ENCODE data around the gene IQCH. TPM values are rescaled to one million over a fixed set of nuclear protein-coding genes. Genes with fewer than 3 reads are reported as not detected.

Gene IQCH
- total RNA-seq, 4 donors from 2014 or later, result 1.1 to 1.6 (median 1.3) TPM; not detected in 1

GRCh38 chr15:67537771-67538170 lies 283.2 kb downstream of the IQCH start:
- no peak for TF ChIP-seq CTCF (IDR thresholded peaks at IDR 0.05)
- ATAC-seq (ENCODE audit: low FRiP score) (no peak), DNase-seq (ENCODE audit: low spot score) (no peak)

- no peak for TF ChIP-seq CTCF (IDR thresholded peaks at IDR 0.05)
- DNase-seq (ENCODE audit: low spot score), result peak; percentile 51
- peak; percentile 75 for ATAC-seq (ENCODE audit: low FRiP score)
Measured at GRCh38 chr15:67542420-67543347, 288.1 kb downstream of the IQCH start, which contains the start of gene MAP2K5. Gene MAP2K5, plus strand, starts transcription at chr15:67542703. Its CDS starts 633 bp downstream, at chr15:67543336.

GRCh38 chr15:67543348-67543718 lies 288.7 kb downstream of the IQCH start:
- TF ChIP-seq CTCF (IDR thresholded peaks at IDR 0.05), result no peak
- DNase-seq (ENCODE audit: low spot score) (no peak), ATAC-seq (ENCODE audit: low FRiP score) (peak; percentile 3)

- ATAC-seq (ENCODE audit: low FRiP score), result no peak
- DNase-seq (ENCODE audit: low spot score), result no peak
- no peak for TF ChIP-seq CTCF (IDR thresholded peaks at IDR 0.05)
Measured at GRCh38 chr15:67544475-67544874, 289.9 kb downstream of the IQCH start.

- ATAC-seq (ENCODE audit: low FRiP score), result no peak
- DNase-seq (ENCODE audit: low spot score), result no peak
- TF ChIP-seq CTCF (IDR thresholded peaks at IDR 0.05), result no peak
Measured at GRCh38 chr15:67545864-67546263, 291.3 kb downstream of the IQCH start.

- no peak for ATAC-seq (ENCODE audit: low FRiP score)
- no peak for TF ChIP-seq CTCF (IDR thresholded peaks at IDR 0.05)
- DNase-seq (ENCODE audit: low spot score), result no peak
Measured at GRCh38 chr15:67547064-67547463, 292.5 kb downstream of the IQCH start.

- TF ChIP-seq CTCF (IDR thresholded peaks at IDR 0.05), result no peak
- no peak for ATAC-seq (ENCODE audit: low FRiP score)
- DNase-seq (ENCODE audit: low spot score), result no peak
Measured at GRCh38 chr15:67547836-67548235, 293.2 kb downstream of the IQCH start.

Data from omental fat pad (tissue), 4 donors.